ENCODE measurements around the gene EXOC3L2. TPM values are rescaled to one million over a fixed set of nuclear protein-coding genes. Genes with fewer than 3 reads are reported as not detected.

The EXOC3L2 gene
- polyA plus RNA-seq, 1 experiment, result 0.04 TPM

GRCh38 chr19:45172611-45173208 is 72.5 kb downstream of the EXOC3L2 start:
- CTCF ChIA-PET, result interaction anchor here (1.7 kb wide), 1 partner anchor 14 kb away, joined by 3 read pairs; no protein-coding TSS in a partner anchor
- DNase-seq (ENCODE audit: low read depth), result no peak
- POLR2A ChIA-PET, result no interaction called here
- Histone ChIP-seq H3K36me3 (ENCODE audit: control insufficient read depth, insufficient read depth, low read length) (no peaks in the 10 kb centered on the region), H3K27me3 (ENCODE audit: control insufficient read depth, insufficient read depth, low read length) (no peaks in the 10 kb centered on the region), H3K4me3 (ENCODE audit: low read depth, low read length) (no peak overlapping the region)
- TF ChIP-seq CTCF (IDR thresholded peaks at IDR 0.05; ENCODE audit: insufficient read depth, low read depth, low read length), result no peak

GRCh38 chr19:45172173-45172572 is 73.0 kb downstream of the EXOC3L2 start:
- no peak for TF ChIP-seq CTCF (IDR thresholded peaks at IDR 0.05; ENCODE audit: insufficient read depth, low read depth, low read length)
- ChIA-PET CTCF (interaction anchor here (1.7 kb wide), 1 partner anchor 14 kb away, joined by 3 read pairs; no protein-coding TSS in a partner anchor), POLR2A (no interaction called here)
- H3K4me3 ChIP-seq (ENCODE audit: low read depth, low read length), result no peak overlapping the region
- no peaks in the 10 kb centered on the region for H3K36me3 ChIP-seq (ENCODE audit: control insufficient read depth, insufficient read depth, low read length)
- no peak for DNase-seq (ENCODE audit: low read depth)
- no peaks in the 10 kb centered on the region for H3K27me3 ChIP-seq (ENCODE audit: control insufficient read depth, insufficient read depth, low read length)

- Histone ChIP-seq H3K27me3 (ENCODE audit: control insufficient read depth, insufficient read depth, low read length) (no peaks in the 10 kb centered on the region), H3K4me3 (ENCODE audit: low read depth, low read length) (no peak overlapping the region), H3K36me3 (ENCODE audit: control insufficient read depth, insufficient read depth, low read length) (no peaks in the 10 kb centered on the region)
- no peak for TF ChIP-seq CTCF (IDR thresholded peaks at IDR 0.05; ENCODE audit: insufficient read depth, low read depth, low read length)
- CTCF ChIA-PET, result no interaction called here
- POLR2A ChIA-PET, result no interaction called here
- no peak for DNase-seq (ENCODE audit: low read depth)
Measured at GRCh38 chr19:45171211-45171623, 74.0 kb downstream of the EXOC3L2 start.

DNA sequence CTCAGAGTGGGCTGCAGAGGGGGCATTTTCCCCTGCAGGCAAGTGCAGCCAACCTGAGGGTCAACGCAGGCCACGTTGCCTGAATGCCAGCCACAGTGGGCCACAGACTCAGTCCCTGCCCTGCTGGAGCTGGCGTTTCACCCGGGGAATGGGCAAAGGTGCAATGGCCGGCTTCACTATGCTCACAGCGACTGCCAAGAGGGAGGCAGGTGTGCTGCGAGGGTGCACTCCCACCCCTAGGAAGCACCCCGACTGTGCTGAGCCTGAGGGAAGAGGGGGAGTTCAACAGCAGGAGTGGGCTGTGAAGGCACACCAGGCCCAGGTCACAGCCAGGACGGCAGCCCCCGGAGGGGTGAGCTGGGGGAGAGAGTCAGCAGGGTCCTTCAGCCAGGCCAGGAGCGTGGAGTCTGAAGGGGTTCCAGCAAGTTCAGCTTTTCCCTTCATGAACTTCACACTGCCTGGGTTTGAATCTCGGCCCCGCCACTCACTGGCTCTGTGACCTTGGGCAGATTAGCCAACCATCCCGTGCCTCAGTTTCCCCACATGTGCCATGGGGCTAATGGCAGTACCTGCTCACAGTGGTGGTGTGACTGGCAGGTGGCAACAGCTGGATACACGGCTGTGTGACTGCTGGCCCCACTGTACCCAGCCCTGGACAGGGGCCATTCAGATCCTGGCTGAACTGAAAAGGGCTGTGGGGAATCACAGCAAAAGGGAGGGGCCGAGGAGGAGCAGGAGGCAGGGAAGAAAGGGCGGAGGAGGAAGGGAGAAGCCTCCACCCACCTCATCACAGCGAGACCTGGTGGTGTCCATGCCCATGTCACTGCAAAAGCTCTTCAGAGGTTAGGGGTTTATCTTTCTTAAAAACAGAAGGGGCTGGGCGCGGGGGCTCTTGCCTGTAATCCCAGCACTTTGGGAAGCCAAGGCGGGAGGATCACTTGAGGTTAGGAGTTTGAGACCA is 74.8 kb downstream of the EXOC3L2 start:
- Histone ChIP-seq H3K36me3 (ENCODE audit: control insufficient read depth, insufficient read depth, low read length) (no peaks in the 10 kb centered on the region), H3K4me3 (ENCODE audit: low read depth, low read length) (no peak overlapping the region), H3K27me3 (ENCODE audit: control insufficient read depth, insufficient read depth, low read length) (no peaks in the 10 kb centered on the region)
- DNase-seq (ENCODE audit: low read depth), result no peak
- POLR2A ChIA-PET, result no interaction called here
- CTCF ChIA-PET, result interaction anchor here (1.4 kb wide), 1 partner anchor 10 kb away, joined by 3 read pairs; the partner anchor contains the start of gene NKPD1
- no peak for TF ChIP-seq CTCF (IDR thresholded peaks at IDR 0.05; ENCODE audit: insufficient read depth, low read depth, low read length)

DNA sequence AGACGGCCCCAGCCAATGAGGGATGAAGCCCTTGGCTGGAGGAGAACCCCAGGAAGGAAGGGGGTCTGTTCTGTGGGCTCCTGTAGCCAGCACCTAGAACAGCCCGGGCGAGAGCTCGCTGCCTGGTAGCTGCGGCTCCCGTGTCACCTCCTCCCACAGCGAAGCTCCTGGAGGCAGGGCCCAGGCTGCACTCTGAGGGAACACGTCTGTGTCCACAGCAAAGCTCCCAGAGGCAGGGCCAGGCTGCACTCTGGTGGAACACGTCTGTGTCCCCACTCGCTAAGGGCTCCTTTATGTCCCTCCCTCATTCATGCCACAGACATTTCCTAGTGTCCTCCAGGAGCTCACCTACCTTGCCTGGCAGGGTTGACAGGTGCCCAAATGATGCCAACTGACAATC is 75.6 kb downstream of the EXOC3L2 start:
- no peak for DNase-seq (ENCODE audit: low read depth)
- POLR2A ChIA-PET, result interaction anchor here (1.0 kb wide), 1 partner anchor 9 kb away, joined by 3 read pairs; the partner anchor contains the start of gene TRAPPC6A
- no peaks in the 10 kb centered on the region for H3K27me3 ChIP-seq (ENCODE audit: control insufficient read depth, insufficient read depth, low read length)
- no peak overlapping the region for H3K4me3 ChIP-seq (ENCODE audit: low read depth, low read length)
- no peak for TF ChIP-seq CTCF (IDR thresholded peaks at IDR 0.05; ENCODE audit: insufficient read depth, low read depth, low read length)
- no peaks in the 10 kb centered on the region for H3K36me3 ChIP-seq (ENCODE audit: control insufficient read depth, insufficient read depth, low read length)
- CTCF ChIA-PET, result interaction anchor here (1.4 kb wide), 1 partner anchor 9 kb away, joined by 3 read pairs; the partner anchor contains the start of gene NKPD1
